ENCODE data around the gene GLIS1. TPM values are rescaled to one million over a fixed set of nuclear protein-coding genes. Genes with fewer than 3 reads are reported as not detected.

The GLIS1 gene
- polyA plus RNA-seq, 1 donor from 2014 or later, result not detected

GRCh38 chr1:53567851-53568250 lies 171.1 kb downstream of the GLIS1 start:
- Histone ChIP-seq H3K9me3 (ENCODE audit: low read length) (no peaks in the 10 kb centered on the region), H3K79me2 (replicated peaks; ENCODE audit: insufficient read depth, low read length) (no peaks in the 10 kb centered on the region), H3K36me3 (ENCODE audit: insufficient read depth, low read length) (no peaks in the 10 kb centered on the region), H3K9me2 (ENCODE audit: insufficient read depth, low read length) (no peaks in the 10 kb centered on the region), H3K9ac (ENCODE audit: low read length) (no peak overlapping the region), H2AFZ (ENCODE audit: low read depth, low read length) (no peak overlapping the region), H3K27me3 (ENCODE audit: insufficient read depth, low read depth, low read length) (no peaks in the 10 kb centered on the region), H3K27ac (ENCODE audit: low read length) (no peak overlapping the region), H3K4me2 (ENCODE audit: low read length) (no peak overlapping the region), H3K4me3 (ENCODE audit: low read length) (no peak overlapping the region), H4K20me1 (ENCODE audit: insufficient read depth) (no peaks in the 10 kb centered on the region), H3F3A (ENCODE audit: insufficient read depth, low read length, poor library complexity, severe bottlenecking) (no peaks in the 10 kb centered on the region)
- no peak for TF ChIP-seq RAD21 (conservative IDR thresholded peaks at IDR 0.05)
- no peak for TF ChIP-seq EP300 (conservative IDR thresholded peaks at IDR 0.05; ENCODE audit: poor library complexity, severe bottlenecking)
- no peak for TF ChIP-seq SMC3 (conservative IDR thresholded peaks at IDR 0.05; ENCODE audit: poor library complexity)
- TF ChIP-seq CTCF (IDR thresholded peaks at IDR 0.05; ENCODE audit: poor library complexity, severe bottlenecking), result no peak
- no peak for TF ChIP-seq MXI1 (conservative IDR thresholded peaks at IDR 0.05; ENCODE audit: poor library complexity, severe bottlenecking)
- no peak for TF ChIP-seq REST (IDR thresholded peaks at IDR 0.05; ENCODE audit: borderline replicate concordance)
- TF ChIP-seq POLR2AphosphoS5 (IDR thresholded peaks at IDR 0.05), result no peak
- no peak for TF ChIP-seq TAF1 (IDR thresholded peaks at IDR 0.05; ENCODE audit: low read depth)
- no peak for TF ChIP-seq EZH2 (IDR thresholded peaks at IDR 0.05; ENCODE audit: borderline replicate concordance, insufficient read depth, low read length, poor library complexity, severe bottlenecking)

GRCh38 chr1:53567450-53567849 lies 171.5 kb downstream of the GLIS1 start:
- Histone ChIP-seq H3K4me3 (ENCODE audit: low read length) (no peak overlapping the region), H3K9me3 (ENCODE audit: low read length) (no peaks in the 10 kb centered on the region), H3K27ac (ENCODE audit: low read length) (no peak overlapping the region), H3F3A (ENCODE audit: insufficient read depth, low read length, poor library complexity, severe bottlenecking) (no peaks in the 10 kb centered on the region), H3K36me3 (ENCODE audit: insufficient read depth, low read length) (no peaks in the 10 kb centered on the region), H3K79me2 (replicated peaks; ENCODE audit: insufficient read depth, low read length) (no peaks in the 10 kb centered on the region), H3K4me2 (ENCODE audit: low read length) (no peak overlapping the region), H2AFZ (ENCODE audit: low read depth, low read length) (no peak overlapping the region), H4K20me1 (ENCODE audit: insufficient read depth) (no peaks in the 10 kb centered on the region), H3K9ac (ENCODE audit: low read length) (no peak overlapping the region), H3K27me3 (ENCODE audit: insufficient read depth, low read depth, low read length) (no peaks in the 10 kb centered on the region), H3K9me2 (ENCODE audit: insufficient read depth, low read length) (no peaks in the 10 kb centered on the region)
- TF ChIP-seq SMC3 (conservative IDR thresholded peaks at IDR 0.05; ENCODE audit: poor library complexity) (no peak), EP300 (conservative IDR thresholded peaks at IDR 0.05; ENCODE audit: poor library complexity, severe bottlenecking) (no peak), TAF1 (IDR thresholded peaks at IDR 0.05; ENCODE audit: low read depth) (no peak), MXI1 (conservative IDR thresholded peaks at IDR 0.05; ENCODE audit: poor library complexity, severe bottlenecking) (no peak), POLR2AphosphoS5 (IDR thresholded peaks at IDR 0.05) (no peak), EZH2 (IDR thresholded peaks at IDR 0.05; ENCODE audit: borderline replicate concordance, insufficient read depth, low read length, poor library complexity, severe bottlenecking) (no peak), CTCF (IDR thresholded peaks at IDR 0.05; ENCODE audit: poor library complexity, severe bottlenecking) (no peak), RAD21 (conservative IDR thresholded peaks at IDR 0.05) (no peak)

Data from neural cell (in vitro differentiated cells).